ENCODE results near the gene A1BG.

DNA sequence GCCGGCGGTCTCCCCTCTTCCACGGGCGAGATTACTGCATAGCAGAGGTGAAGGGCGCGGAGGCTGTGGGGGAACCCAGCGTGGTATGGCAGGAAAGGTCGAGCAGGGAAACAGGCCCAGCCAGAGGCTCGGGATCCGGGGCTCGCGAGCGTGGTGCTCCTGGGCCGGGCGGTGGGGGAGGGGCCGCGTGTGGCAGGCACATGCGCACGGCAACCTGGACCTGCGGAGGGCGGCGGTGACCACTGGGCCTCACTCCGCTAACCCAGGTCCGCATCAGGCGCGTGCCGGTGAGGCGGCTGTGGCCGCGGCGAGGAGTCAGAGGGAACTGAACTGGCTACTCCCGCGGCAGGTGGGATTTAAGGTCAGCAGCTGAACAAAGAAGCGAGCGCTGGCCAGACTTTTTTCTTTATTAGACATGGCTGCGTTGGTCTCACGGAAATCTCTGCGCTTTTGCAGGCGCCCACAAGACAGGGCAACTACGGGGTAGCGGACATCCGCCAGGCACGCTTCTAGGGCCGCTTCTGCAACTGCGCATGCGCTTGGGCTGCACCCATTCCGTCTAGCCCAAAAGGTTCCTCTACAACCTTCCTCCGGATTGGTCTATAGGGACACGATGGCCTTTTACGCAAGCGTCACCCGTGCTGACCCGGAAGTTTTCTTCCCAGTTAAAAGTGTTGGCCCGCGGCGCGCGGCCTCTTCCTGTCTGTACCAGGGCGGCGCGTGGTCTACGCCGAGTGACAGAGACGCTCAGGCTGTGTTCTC, 33.5 kb upstream of the A1BG start, which contains the start of gene RPS5:
- TF ChIP-seq, protein P1, sequence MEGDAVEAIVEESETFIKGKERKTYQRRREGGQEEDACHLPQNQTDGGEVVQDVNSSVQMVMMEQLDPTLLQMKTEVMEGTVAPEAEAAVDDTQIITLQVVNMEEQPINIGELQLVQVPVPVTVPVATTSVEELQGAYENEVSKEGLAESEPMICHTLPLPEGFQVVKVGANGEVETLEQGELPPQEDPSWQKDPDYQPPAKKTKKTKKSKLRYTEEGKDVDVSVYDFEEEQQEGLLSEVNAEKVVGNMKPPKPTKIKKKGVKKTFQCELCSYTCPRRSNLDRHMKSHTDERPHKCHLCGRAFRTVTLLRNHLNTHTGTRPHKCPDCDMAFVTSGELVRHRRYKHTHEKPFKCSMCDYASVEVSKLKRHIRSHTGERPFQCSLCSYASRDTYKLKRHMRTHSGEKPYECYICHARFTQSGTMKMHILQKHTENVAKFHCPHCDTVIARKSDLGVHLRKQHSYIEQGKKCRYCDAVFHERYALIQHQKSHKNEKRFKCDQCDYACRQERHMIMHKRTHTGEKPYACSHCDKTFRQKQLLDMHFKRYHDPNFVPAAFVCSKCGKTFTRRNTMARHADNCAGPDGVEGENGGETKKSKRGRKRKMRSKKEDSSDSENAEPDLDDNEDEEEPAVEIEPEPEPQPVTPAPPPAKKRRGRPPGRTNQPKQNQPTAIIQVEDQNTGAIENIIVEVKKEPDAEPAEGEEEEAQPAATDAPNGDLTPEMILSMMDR (conservative IDR thresholded peaks at IDR 0.05; ENCODE audit: low read length) = no peak
- no peak for TF ChIP-seq EZH2phosphoT487 (IDR thresholded peaks at IDR 0.05; ENCODE audit: borderline replicate concordance)

Data from Loucy (cell line).